Ramos (cell line): ENCODE results near the gene ARSH.
"Not testable (repeated sequence)": the region's sequence is repeated elsewhere in the genome, so short reads cannot be mapped to it uniquely, and the experiment has no call there.

Experiments
- in situ Hi-C: fragments of 300-500 bp; cut with MboI; formaldehyde crosslinking; loops from one replicate; pipeline ENCODE4 v1.14.3; 2022; ENCODE audit warnings: low sequenced_read_pairs; ENCODE audit not compliant: unreplicated experiment

Gene ARSH, protein sequence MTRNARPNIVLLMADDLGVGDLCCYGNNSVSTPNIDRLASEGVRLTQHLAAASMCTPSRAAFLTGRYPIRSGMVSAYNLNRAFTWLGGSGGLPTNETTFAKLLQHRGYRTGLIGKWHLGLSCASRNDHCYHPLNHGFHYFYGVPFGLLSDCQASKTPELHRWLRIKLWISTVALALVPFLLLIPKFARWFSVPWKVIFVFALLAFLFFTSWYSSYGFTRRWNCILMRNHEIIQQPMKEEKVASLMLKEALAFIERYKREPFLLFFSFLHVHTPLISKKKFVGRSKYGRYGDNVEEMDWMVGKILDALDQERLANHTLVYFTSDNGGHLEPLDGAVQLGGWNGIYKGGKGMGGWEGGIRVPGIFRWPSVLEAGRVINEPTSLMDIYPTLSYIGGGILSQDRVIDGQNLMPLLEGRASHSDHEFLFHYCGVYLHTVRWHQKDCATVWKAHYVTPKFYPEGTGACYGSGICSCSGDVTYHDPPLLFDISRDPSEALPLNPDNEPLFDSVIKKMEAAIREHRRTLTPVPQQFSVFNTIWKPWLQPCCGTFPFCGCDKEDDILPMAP

DNA sequence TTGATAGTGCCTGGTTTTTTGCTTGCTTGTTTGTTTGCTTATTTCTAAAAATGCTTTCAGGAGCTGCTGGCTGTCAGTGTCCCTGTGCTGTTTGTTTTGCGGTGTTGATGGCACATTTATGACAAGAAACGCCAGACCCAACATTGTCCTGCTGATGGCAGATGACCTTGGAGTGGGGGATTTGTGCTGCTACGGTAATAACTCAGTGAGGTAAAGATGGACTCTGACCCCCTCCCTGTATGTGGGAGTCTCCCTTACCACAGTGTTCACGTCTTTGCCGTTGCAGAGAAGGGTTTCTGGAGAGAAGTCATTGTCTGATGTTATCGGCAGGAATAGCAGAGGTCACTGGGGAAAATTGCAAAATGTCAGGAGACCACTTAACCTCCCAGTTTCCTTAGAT lies at the start of gene ARSH:
Gene ARSH (plus strand): TSS at position 52 of the 400 bp plus-strand sequence. CDS start 67 bp downstream, at position 119.
- in situ Hi-C loops: no loop called here

DNA sequence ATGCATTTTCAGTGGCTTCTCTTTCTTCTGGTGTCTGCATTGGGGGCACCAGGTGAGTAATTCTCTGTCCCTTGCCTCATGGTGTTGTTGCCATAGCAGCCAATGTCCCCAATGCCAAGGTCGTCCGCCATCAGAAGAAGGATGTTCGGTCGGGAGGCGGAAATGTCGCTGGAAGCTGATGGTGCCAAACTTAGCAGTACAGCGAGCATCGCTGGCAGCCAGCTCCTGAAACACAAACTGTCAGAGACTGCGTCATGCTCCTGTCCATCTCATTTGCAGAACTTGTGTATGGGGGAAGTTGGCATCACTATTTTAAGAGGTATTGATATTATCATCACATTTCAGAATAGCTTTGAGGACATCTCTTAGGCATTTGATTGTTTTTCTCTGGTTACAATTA lies 48.1 kb upstream of the ARSH start:
- in situ Hi-C loops: no loop called here

DNA sequence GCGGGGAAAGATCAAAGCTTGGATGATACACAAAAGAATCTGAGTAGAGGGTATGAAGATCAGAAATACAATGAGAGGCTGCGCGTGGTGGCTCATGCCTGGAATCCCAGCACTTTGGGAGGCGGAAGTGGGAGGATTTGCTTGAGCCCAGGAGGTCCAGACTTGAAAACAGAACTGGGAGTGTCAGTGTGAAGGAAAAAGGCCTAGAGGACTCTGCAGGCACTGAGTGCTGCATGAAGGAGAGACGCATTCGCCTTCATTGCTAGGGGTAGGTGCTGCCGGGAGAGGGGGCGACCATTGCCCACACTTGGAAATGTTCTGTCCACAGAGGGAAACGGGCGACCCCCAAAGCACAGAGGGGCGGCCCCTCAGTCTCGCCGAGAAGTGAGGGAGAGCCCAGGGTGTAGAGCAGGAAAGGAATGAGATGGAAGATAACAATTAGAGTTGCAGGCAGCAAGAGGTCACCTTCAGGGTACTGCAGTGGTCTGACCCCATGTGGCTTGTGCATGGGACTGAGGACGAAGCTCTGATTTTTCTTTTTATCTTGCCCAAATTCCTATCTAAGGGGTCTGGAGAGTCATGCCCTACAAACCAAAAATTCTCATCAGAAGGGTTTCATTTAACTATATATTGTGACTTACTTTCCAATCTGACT lies 45.4 kb upstream of the ARSH start:
- in situ Hi-C loops: no loop called here

DNA sequence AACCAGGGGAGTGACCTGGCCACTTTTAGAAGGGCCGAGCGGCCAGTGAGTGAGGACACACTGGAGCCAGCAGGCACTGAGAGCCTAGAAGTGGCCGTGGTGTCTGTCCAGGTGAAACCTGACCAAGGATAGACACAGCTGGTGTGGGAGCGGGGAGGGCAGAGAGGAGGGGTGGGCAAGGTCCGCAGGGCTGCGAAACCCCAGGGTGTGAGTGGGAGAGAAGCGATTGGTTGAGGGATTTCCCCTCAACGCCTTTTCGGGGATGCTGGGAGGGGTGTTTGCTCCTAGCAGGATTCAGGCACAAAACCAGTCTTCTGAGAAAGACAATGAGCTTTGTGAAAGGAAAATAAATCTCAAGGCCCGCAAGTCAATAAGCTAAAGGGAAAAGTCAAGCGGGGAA lies 44.0 kb upstream of the ARSH start:
- in situ Hi-C loops: no loop called here

DNA sequence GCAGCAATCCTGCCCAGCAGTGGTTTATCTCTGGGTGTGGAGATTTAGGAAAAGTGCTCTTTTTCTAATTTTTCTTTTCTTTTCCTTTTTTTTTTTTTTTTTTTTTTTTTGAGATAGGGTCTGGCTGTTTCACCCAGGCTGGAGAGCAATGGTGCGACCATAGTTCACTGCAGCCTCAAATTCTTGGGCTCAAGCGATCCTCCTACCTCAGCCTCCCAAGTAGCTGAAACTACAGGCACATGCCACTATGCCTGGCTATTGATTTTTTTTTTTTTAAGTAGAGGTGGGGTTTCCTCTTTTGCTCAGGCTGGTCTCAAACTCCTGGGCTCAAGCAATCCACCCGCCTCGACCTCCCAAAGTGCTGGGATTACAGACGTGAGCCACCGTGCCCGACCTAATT lies 42.9 kb upstream of the ARSH start:
- in situ Hi-C loops: not testable (repeated sequence)

DNA sequence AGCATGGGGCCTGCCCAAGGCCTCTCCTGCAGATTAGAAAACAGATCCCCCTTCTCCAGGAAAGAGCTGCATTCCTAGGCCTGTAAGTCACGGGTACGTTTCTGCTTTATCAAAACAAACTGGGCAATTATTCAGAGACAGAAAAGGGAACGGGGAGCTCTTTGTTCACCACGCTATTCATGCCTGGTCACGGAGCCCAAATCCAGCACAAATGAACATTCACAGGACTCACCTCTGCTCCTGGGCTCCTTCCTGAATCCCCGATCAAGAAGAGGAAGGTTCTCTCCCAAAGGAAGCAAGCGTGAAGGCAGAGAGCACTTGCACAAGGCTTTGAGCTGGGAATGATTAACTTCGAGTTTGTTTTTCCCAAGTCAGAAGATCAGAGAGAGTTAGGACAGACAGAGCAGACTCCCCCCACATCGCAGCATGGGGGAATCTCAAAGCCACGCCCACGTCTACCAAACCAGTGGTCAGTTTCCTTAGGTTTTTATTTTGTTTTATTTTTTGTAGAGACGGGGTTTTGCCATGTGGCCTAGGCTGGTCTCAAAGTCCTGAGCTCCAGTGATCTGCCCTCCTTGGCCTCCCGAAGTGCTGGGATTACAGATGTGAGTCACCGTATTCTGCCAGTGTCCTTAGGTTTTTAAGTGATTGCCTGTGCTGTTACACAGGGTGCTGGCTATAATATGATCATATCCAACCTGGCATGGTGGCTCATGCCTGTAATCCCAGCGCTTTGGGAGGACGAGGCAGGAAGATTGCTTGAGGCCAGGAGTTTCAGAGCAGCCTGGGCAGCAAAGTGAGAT lies 42.2 kb upstream of the ARSH start:
- in situ Hi-C loops: not testable (repeated sequence)

DNA sequence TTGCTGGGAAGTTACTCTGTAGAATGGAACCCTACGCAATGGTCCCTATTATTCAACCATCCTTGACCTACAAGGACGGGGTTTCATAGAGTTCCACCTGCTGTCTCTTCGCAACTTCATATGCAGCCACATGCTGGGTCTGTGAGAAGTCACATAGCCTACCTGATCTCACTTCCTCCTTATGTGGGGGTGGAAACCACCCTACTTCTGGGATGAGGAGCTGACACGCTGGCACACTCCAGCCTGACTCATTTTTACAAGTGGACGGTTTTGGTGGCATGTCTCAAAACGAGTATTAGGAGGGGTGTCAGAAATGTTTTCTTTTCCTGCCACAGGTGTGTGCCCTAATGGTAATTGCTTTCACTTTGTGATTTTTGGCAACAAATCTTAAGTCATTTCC lies 40.4 kb upstream of the ARSH start:
- in situ Hi-C loops: no loop called here

DNA sequence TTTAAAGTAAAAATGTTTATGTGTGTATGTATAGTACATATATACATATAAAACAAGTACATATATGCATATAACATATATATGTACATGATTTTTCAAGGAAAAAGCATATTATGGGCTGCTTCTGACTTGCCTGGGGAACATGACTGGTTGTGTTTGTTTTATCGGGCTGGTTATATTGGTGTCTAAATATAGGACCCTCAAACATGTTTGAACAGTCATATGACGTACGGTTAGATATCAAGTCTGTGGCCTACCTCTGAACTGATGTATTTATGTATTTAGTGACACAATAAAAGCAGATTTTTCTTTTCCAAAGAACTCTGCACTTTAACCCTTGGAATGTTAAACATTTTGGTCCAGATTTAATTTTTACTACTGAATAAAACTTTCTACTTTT lies 39.3 kb upstream of the ARSH start:
- in situ Hi-C loops: no loop called here

DNA sequence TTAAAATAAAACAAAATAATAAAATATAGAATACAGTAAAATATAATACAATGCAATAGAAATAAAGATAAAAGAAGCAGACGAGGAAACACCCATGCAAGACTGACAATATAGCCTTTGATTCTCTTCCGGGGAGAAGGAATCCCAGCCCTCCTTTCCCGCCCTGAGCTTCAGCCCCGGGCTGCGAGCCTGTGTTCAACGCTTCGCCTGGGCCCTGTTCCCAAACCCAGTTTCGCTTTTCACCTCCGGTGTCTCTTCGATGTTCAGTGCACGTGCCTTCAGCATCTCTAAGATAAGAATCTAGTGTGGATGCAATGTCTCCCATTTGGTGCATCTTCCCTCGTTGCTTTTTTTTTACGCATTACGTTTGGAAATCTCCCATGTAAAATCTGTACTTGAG lies 38.8 kb upstream of the ARSH start:
- in situ Hi-C loops: no loop called here

DNA sequence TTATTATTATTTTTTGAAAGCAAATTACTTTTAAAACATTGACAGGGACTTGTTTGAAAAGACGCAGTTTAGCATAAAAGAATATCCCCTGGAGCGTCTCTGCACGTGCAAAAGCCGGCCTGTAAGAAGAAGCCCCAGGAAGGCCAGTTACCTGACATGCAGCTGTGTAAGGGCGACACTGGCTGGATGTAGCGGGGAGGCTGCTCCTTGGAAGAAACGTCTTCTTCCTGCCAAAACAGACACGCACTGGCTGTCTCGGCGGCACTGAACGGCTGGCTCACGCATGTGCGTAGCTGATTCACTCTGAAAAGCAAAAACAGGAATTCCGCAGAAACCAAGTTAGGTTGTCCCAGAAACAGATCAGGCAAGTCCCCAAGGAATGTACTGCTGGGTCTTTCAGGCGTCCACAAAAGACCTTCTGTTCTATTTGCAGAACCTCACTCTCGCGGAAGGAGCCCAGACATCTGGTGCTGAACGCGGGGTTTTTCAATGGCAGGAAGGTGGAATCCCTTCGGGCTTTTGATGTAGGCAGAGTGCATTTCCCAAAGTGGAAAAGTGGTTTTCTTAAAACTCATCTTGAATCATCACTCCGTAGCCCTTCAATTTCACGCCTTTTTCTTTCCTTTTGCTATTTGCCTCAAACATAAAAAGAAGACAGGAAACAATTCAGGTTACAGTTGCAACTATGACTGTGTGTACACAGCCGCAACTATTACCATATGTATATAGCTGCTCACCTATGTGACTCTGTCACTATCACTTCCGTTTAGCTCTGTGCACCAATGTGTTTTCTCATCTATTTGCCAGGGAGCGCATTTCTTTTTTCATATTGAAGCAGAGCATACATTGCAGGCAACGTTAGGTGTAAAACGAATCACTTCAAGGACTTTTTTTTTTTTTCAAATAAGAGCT lies 38.1 kb upstream of the ARSH start:
- in situ Hi-C loops: no loop called here

DNA sequence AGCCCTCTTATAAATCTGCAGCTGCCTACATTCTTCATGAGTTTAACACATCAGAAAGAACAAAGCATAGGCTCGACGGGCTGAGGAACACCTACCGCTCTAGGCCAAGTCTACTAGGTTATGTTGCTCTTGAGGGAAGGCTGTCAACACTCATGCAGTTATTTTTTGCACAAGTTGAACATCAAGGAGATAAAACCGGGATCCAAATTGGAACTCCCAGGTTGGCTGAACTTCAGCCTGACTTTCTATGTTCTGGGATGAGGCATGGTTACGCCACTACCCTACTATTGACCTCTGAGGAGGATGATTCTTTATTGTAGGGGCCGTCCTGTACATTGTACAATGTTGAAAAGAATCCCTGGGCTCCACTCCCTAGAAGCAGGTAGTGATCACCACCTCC lies 37.3 kb upstream of the ARSH start:
- in situ Hi-C loops: no loop called here

DNA sequence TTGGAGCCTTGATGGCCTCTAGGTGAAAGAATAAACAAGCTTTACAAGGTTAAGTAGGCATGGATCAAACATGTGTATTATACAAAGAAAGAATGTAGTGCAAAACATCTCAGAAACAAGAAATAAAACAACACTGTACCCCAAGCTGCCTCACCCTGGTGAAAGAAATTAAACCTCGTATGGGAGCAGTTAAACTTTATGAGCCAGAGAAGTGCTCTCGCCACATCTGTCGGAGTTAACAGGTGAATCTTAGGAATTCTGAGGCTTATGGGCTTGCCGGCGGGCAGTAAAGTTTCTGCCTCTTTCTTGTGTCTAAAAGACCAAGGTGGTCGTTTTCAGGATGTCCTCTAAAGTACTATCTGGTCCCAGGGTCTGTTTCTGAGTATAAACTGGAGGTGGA lies 34.0 kb upstream of the ARSH start:
- in situ Hi-C loops: no loop called here

DNA sequence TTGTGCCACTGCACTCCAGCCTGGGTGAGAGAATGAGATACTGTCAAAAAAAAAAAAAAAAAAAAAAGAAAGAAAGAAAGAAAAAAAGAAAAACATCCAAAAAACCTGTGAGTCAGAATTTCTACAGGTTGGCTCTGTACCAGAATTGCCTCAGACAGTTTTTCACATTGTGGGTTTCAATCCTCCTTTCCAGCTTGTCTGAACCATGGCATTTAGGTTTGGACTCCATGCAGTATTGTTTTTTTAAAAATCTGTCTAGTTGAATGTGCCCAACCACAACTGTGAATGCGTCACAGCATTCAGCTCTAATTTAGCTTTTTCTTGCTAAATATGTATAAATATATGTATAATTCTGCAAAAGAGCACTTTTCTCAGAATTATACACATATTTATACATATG lies 31.4 kb upstream of the ARSH start:
- in situ Hi-C loops: no loop called here

DNA sequence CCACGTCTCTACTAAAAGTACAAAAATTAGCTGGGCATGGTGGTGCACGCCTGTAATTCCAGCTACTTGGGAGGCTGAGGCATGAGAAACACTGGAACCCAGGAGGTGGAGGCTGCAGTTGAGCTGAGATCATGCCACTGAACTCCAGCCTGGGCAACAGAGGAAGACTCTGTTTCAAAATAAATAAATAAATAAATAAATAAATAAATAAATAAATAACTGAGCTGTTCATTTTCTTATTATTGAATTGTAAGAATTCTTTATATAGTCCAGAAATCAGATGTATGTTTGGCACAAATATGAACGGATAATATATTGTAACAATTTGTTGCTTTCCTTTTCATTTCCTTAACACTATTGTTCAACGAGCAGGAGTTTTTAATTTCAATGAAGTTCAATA lies 27.7 kb upstream of the ARSH start:
- in situ Hi-C loops: not testable (repeated sequence)

DNA sequence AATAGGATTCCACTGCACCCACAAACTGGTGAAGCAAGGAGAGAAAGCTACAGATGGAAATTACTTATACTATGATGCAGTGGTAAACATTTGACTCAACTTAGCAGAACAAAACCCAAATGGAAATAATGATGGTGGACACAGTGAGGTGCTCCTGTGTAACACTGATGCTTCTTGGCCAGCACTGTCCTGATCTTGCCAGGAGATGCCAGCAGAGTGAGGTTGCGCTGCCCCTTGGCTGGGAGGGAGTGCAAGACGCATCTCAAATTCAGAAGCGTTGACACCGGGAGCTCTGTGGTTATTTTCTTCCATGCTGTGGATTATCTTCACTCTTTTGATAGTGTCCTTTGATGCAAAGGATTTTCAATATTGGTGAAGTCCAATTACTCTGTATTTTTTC lies 22.0 kb upstream of the ARSH start:
- in situ Hi-C loops: no loop called here

DNA sequence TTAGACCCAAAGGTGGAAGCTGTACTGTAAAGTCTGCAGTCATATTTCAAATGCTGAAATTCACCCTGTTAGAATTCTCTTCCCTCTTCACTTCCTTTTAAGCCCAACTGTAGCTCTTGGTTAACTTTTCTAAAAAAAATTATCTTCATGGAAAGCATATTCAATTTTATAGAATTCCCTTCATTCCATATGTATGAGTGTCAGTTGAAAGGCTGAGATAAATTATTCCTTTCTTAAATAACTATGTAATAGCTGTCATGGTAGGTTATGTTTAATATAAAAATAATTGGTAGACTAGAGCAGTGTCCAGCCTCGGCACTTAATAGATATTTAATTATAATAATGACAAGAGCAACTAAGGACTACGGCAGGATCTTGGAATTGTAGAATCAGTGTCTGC lies 16.8 kb upstream of the ARSH start:
- in situ Hi-C loops: no loop called here

DNA sequence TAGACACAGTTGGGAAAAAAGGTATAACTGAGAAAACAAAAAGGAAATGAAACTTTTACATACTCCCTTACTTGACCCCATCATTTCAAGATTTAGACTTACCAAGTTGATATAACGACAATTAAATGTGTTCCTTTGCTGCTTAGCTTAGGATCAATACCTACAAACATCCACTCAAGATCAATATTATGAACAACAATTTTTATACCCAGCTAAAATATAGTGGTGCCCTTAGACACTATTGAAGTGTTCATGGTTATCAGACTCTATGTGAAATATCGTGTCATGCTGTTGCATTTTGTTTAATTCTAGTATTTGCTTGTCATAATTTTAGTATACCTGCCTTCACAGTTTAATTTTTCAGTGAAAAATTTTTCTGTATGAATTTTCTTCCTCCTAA lies 4.2 kb downstream of the ARSH start:
- in situ Hi-C loops: no loop called here

DNA sequence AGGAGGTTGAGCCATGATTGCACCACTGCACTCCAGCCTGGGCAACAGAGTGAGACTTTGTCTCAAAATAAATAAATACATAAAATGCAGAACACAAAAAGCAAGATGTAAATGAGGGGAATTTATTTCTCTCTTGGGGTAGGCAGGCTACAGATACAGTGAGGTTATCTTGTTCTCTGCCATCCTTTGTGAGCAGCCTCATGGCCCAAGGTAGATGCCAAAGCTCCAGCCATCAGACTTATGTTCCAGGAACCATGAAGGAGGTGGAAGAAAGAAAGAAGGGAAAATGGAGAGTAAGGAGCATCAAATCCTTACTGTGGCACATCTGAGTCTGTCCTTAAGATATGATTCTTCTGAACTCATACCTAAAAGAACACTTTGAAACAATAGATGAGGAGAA lies 11.1 kb downstream of the ARSH start:
- in situ Hi-C loops: no loop called here

DNA sequence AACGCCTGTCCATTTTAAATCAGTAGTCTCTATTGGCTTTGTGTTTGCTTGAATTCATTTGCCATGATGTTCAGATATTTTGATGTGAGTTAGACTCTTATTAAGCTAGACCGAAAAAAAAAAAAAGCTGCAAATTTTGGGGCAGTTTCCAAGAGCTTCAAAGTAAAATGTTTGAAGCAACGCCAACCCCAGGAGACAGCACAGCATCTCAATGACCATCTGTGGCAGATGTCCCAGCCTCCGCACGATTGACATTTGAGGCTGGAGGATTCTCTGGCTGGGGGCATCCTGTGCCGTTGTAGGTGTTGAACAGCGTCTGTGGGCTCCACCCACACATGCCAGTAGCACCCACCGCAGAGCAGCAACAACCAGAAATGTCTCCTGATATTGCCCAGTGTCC lies 17.8 kb downstream of the ARSH start:
- in situ Hi-C loops: no loop called here
